ENCODE measurements around the gene PCK1. TPM values are rescaled to one million over a fixed set of nuclear protein-coding genes. Genes with fewer than 3 reads are reported as not detected.

Gene PCK1
- total RNA-seq, 1 donor from 2014 or later: not detected

DNA sequence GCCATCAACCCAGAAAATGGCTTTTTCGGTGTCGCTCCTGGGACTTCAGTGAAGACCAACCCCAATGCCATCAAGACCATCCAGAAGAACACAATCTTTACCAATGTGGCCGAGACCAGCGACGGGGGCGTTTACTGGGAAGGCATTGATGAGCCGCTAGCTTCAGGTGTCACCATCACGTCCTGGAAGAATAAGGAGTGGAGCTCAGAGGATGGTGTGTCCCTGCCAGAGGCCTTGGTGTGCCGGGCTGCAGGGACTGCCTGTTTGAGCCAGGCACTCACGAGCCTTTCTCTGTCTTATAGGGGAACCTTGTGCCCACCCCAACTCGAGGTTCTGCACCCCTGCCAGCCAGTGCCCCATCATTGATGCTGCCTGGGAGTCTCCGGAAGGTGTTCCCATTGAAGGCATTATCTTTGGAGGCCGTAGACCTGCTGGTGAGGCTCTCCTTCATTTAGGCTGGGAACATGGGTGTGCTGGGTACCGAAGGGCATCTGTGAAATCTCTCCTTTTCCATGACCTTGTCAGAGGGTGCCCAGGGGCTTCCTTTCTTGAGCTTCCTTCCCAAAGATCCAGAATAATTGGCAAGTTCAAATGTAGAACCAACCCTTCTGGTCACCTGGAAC is 3.4 kb downstream of the PCK1 start:
- TF ChIP-seq, protein P1, sequence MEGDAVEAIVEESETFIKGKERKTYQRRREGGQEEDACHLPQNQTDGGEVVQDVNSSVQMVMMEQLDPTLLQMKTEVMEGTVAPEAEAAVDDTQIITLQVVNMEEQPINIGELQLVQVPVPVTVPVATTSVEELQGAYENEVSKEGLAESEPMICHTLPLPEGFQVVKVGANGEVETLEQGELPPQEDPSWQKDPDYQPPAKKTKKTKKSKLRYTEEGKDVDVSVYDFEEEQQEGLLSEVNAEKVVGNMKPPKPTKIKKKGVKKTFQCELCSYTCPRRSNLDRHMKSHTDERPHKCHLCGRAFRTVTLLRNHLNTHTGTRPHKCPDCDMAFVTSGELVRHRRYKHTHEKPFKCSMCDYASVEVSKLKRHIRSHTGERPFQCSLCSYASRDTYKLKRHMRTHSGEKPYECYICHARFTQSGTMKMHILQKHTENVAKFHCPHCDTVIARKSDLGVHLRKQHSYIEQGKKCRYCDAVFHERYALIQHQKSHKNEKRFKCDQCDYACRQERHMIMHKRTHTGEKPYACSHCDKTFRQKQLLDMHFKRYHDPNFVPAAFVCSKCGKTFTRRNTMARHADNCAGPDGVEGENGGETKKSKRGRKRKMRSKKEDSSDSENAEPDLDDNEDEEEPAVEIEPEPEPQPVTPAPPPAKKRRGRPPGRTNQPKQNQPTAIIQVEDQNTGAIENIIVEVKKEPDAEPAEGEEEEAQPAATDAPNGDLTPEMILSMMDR (IDR thresholded peaks at IDR 0.05): no peak

DNA sequence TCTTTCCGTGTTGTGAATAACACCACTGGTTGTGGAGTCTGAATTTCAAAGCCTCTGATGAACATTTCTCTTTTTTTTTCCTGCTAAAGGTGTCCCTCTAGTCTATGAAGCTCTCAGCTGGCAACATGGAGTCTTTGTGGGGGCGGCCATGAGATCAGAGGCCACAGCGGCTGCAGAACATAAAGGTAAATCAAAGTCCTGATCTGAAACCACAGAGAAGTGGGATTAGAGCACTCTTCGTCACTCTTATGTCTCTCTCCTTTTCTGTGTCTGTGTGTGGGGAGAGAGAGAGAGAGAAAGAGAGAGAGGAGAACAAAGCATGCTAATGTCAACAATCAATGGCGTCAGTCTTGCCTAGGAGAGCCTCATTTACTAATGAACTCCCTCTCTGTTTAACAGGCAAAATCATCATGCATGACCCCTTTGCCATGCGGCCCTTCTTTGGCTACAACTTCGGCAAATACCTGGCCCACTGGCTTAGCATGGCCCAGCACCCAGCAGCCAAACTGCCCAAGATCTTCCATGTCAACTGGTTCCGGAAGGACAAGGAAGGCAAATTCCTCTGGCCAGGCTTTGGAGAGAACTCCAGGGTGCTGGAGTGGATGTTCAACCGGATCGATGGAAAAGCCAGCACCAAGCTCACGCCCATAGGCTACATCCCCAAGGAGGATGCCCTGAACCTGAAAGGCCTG is 4.2 kb downstream of the PCK1 start:
- Histone ChIP-seq H3K4me3 (no peak overlapping the region), H3K4me1 (no peaks in the 10 kb centered on the region), H3K27ac (no peak overlapping the region), H3K9me3 (no peaks in the 10 kb centered on the region), H3K36me3 (no peaks in the 10 kb centered on the region), H3K27me3 (ENCODE audit: low read depth) (peaks cover 3% of the 10 kb centered on the region)
- no peak for ATAC-seq
- DNase-seq: no peak
- intact Hi-C loops (cut with DNase I): no loop called here
- TF ChIP-seq, protein P1 (IDR thresholded peaks at IDR 0.05): no peak

More for the DNA sequence above, 3.4 kb downstream of the PCK1 start:
- Histone ChIP-seq H3K4me1 (no peaks in the 10 kb centered on the region), H3K4me3 (no peak overlapping the region), H3K27me3 (ENCODE audit: low read depth) (peaks cover 3% of the 10 kb centered on the region), H3K9me3 (no peaks in the 10 kb centered on the region), H3K36me3 (no peaks in the 10 kb centered on the region), H3K27ac (no peak overlapping the region)
- intact Hi-C loops (cut with DNase I): no loop called here
- ATAC-seq (no peak), DNase-seq (no peak)

DNA sequence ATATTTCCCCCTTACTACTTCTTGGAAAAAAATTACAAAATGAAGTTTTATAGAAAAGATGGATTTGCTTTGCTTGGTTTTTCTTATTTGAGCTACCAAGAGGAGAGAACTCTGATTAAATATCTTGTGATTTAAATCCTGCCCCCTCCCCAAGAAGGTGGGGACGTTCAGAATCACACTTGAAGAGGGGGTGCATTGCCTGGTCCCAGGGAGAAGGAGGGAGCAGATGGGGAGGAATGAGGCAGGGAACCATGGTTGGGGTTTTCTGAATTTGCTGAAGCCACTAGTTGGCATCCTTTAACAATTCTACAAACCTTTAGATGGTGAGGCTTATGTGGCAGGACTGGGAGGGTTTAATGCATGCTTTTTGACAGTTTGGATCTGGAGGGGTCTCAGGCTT is 5.5 kb downstream of the PCK1 start:
- intact Hi-C loops (cut with DNase I): no loop called here

DNA sequence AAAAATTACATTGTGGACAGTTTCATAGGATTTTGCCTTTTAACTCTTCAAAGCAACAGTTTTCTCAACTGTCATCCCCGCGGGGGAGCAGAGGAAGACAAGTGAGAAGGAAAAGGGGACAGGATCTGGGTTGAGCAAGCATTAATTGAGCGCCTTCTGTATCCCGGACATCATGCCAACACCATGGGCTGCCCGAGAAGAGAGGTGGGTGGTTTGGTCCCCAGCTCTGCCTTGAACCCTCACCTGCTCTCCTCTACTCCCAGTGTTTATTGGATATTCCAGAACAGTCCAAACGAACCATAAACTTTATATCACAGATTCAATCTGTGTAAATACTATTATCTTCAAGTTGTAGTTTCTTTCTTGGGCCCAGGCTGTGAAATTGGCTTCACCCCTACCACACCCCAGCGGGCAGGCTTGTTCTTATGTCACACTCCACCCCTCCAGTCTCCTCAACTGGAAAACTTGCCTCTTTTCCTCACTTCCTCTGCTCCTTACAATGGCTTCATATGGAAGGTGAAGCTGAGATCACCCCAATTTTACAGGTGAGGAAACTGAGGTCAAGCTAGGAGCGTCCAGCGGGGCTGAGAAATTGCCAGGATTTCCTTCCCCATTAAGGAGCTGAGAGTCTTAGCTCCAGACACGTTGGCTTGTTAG is 6.0 kb downstream of the PCK1 start:
- Histone ChIP-seq H3K27me3 (ENCODE audit: low read depth) (no peaks in the 10 kb centered on the region), H3K4me3 (no peak overlapping the region), H3K9me3 (no peaks in the 10 kb centered on the region), H3K4me1 (no peaks in the 10 kb centered on the region), H3K27ac (no peak overlapping the region), H3K36me3 (no peaks in the 10 kb centered on the region)
- intact Hi-C loops (cut with DNase I): no loop called here
- ATAC-seq: no peak
- TF ChIP-seq, protein P1 (IDR thresholded peaks at IDR 0.05): no peak
- no peak for DNase-seq

More for the DNA sequence above, 5.5 kb downstream of the PCK1 start:
- Histone ChIP-seq H3K9me3 (no peaks in the 10 kb centered on the region), H3K36me3 (no peaks in the 10 kb centered on the region), H3K4me3 (no peak overlapping the region), H3K27me3 (ENCODE audit: low read depth) (no peaks in the 10 kb centered on the region), H3K27ac (no peak overlapping the region), H3K4me1 (no peaks in the 10 kb centered on the region)
- TF ChIP-seq, protein P1 (IDR thresholded peaks at IDR 0.05): no peak
- ATAC-seq (no peak), DNase-seq (no peak)

DNA sequence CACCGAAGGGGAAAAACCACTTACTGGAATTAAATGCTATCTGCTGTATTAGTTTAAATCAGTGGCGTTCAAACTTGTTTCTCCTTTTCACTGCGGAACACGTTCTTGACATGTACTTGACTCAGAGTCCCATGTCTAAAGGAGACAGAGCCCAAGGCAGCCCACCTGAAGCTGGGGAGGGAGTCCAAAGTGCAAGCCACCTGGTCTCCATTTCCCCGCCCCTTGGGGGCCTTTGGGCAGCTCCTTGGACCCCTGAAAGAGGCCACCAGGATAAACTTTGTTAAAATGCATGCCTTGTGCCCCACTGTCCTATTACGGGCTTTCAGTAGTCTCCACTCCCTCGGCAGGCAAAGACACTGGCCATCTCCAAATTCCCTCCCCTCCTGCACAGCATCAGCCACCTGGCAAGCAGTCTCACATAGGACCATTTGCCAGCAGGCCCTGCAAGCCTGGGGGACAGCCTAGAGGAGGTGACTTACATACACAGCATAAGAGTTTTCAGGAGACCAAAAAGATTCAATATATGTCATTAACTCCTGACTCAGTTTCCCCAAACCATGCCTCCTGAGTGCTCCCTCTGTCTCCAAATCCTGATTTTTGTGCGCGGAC is 6.7 kb downstream of the PCK1 start:
- TF ChIP-seq, protein P1 (IDR thresholded peaks at IDR 0.05): no peak
- no peak overlapping the region for H3K27ac ChIP-seq
- no peaks in the 10 kb centered on the region for H3K36me3 ChIP-seq
- no peaks in the 10 kb centered on the region for H3K4me1 ChIP-seq
- no peak overlapping the region for H3K4me3 ChIP-seq
- ATAC-seq (no peak), DNase-seq (no peak)
- no peaks in the 10 kb centered on the region for H3K27me3 ChIP-seq (ENCODE audit: low read depth)
- intact Hi-C loops (cut with DNase I): no loop called here
- H3K9me3 ChIP-seq: no peaks in the 10 kb centered on the region

All from lower lobe of right lung (tissue), 2 donors.